Caco-2 (cell line): ENCODE results near the gene RBM47. TPM values are rescaled to one million over a fixed set of nuclear protein-coding genes. Genes with fewer than 3 reads are reported as not detected.
"Not testable (repeated sequence)": the region's sequence is repeated elsewhere in the genome, so short reads cannot be mapped to it uniquely, and the experiment has no call there.

Experiments used
- BruUV-seq: library from RNA; stranded (reverse); fragments of 400-500 nt; replicated peaks from 2 replicates; lab custom pipeline; 2021; lab: Mats Ljungman, UMichigan
- CTCF ChIA-PET: fragments of 300-600 bp; sonication (Branson Sonifier 250); formaldehyde crosslinking; loops from one replicate; lab custom pipeline; 2022; ENCODE audit warnings: antibody characterized with exemption; lab: Charles Lee
- POLR2A ChIA-PET: fragments of 300-600 bp; sonication (Branson Sonifier 250); formaldehyde crosslinking; loops from one replicate; lab custom pipeline; 2022; ENCODE audit warnings: antibody characterized with exemption; lab: Charles Lee
- DNase-seq, 2 experiments: peaks; one replicate each; pipeline versions ENCODE4 v3.0.0 to v3.0.0-alpha.2; 2020 to 2022
- H3K27me3 ChIP-seq: replicated peaks from 2 replicates; pipeline ENCODE4 v1.6.0; 2011; ENCODE audit warnings: low read length; ENCODE audit not compliant: control insufficient read depth, insufficient read depth
- H3K36me3 ChIP-seq: 2 replicates; pipeline ENCODE4 v1.5.1; 2011; ENCODE audit warnings: low read length; ENCODE audit not compliant: control insufficient read depth, insufficient read depth
- H3K4me1 ChIP-seq: fragments of 250-450 bp; sonication (Bioruptor Pico); 2 replicates; pipeline ENCODE4 v1.5.1; 2020; ENCODE audit warnings: mild to moderate bottlenecking
- H3K4me3 ChIP-seq: 2 replicates; pipeline ENCODE4 v1.5.1; 2011; ENCODE audit warnings: low read depth, mild to moderate bottlenecking, control low read depth, low read length
- H3K9me3 ChIP-seq: fragments of 250-450 bp; sonication (Bioruptor Pico); 2 replicates; pipeline ENCODE4 v1.5.1; 2020; ENCODE audit warnings: mild to moderate bottlenecking, moderate library complexity
- H3K27ac Mint-ChIP-seq: one replicate; pipeline ENCODE4 v1.8.0; 2022; ENCODE audit warnings: mixed read lengths; ENCODE audit not compliant: unreplicated experiment
- H3K27me3 Mint-ChIP-seq: one replicate; pipeline ENCODE4 v1.8.0; 2022; ENCODE audit warnings: mixed read lengths; ENCODE audit not compliant: insufficient read depth, unreplicated experiment
- H3K36me3 Mint-ChIP-seq: one replicate; pipeline ENCODE4 v1.8.0; 2022; ENCODE audit warnings: mild to moderate bottlenecking, mixed read lengths; ENCODE audit not compliant: insufficient read depth, unreplicated experiment
- H3K4me1 Mint-ChIP-seq: one replicate; pipeline ENCODE4 v1.8.0; 2022; ENCODE audit warnings: low read depth, mixed read lengths; ENCODE audit not compliant: unreplicated experiment
- H3K4me3 Mint-ChIP-seq: one replicate; pipeline ENCODE4 v1.8.0; 2022; ENCODE audit warnings: mild to moderate bottlenecking, moderate library complexity, mixed read lengths; ENCODE audit not compliant: unreplicated experiment
- H3K9me3 Mint-ChIP-seq: one replicate; pipeline ENCODE4 v1.8.0; 2022; ENCODE audit warnings: mixed read lengths; ENCODE audit not compliant: unreplicated experiment
- intact Hi-C: fragments of 100-400 bp; cut with micrococcal nuclease; formaldehyde crosslinking; loops from one replicate; pipeline ENCODE4 v1.10.0; 2022; ENCODE audit not compliant: unreplicated experiment
- total RNA-seq: library from RNA; stranded (reverse); gene quantifications from 2 replicates; pipeline ENCODE4 v1.2.3, GENCODE V29; 2022
- TF ChIP-seq, protein P1 (sequence below), 2 experiments: fragments of 200-600 bp in 1 of 2; IDR thresholded peaks; 1 replicate in 1 of 2; 2 replicates in 1 of 2; pipeline versions ENCODE4 v1.5.1 to v1.8.0; 2011 to 2022; ENCODE audit warnings: antibody characterized with exemption in 1 of 2, control low read depth in 1 of 2, inconsistent platforms in 1 of 2, low read depth in 1 of 2, low read length in 1 of 2, mild to moderate bottlenecking in 1 of 2, moderate library complexity in 1 of 2; ENCODE audit not compliant: insufficient read depth in 1 of 2, severe bottlenecking in 1 of 2, unreplicated experiment in 1 of 2

RBM47 gene
- total RNA-seq, 1 experiment from 2014 or later, result 62.1 TPM

DNA sequence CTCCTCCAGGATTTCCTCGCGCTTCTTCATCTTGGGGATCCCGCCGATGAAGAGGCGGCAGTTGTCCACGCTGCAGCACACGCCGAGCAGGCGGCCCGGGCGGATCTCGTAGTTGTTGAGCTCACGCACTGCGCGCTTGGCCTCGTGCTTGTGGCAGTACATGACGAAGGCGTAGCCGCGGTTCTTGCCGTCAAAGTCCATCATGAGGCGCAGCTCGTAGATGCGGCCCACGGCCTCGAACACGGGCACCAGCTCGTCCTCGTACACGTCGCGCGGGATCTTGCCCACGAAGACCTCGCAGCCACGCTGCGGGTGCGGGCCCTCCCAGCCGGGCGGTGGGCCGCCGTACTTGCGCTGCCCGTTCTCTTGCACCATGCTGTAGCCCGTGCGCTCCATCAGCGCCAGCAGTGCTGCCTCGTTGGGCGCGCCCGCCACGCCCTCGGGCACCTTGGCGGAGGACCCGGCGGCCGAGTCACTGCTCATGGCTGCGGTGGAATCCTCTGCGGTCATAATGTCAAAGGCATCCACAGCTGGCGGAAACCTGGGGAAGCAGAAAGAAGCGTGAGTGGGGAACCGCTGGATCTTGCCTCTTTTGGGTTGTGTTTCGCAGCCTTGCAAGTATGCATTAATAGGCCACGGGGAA is 191.2 kb downstream of the RBM47 start:
- no peaks in the 10 kb centered on the region for H3K27me3 ChIP-seq
- no peaks in the 10 kb centered on the region for H3K9me3 ChIP-seq
- peaks cover 9% of the 10 kb centered on the region for H3K4me1 ChIP-seq
- Mint-ChIP-seq H3K27ac (no peak overlapping the region), H3K4me1 (no peaks in the 10 kb centered on the region), H3K9me3 (no peaks in the 10 kb centered on the region), H3K4me3 (no peak overlapping the region), H3K27me3 (no peaks in the 10 kb centered on the region), H3K36me3 (peaks cover 45% of the 10 kb centered on the region)
- no peak for DNase-seq
- peaks cover 5% of the 10 kb centered on the region for H3K36me3 ChIP-seq
- H3K4me3 ChIP-seq, result no peak overlapping the region
- TF ChIP-seq, protein P1, sequence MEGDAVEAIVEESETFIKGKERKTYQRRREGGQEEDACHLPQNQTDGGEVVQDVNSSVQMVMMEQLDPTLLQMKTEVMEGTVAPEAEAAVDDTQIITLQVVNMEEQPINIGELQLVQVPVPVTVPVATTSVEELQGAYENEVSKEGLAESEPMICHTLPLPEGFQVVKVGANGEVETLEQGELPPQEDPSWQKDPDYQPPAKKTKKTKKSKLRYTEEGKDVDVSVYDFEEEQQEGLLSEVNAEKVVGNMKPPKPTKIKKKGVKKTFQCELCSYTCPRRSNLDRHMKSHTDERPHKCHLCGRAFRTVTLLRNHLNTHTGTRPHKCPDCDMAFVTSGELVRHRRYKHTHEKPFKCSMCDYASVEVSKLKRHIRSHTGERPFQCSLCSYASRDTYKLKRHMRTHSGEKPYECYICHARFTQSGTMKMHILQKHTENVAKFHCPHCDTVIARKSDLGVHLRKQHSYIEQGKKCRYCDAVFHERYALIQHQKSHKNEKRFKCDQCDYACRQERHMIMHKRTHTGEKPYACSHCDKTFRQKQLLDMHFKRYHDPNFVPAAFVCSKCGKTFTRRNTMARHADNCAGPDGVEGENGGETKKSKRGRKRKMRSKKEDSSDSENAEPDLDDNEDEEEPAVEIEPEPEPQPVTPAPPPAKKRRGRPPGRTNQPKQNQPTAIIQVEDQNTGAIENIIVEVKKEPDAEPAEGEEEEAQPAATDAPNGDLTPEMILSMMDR (IDR thresholded peaks at IDR 0.05; ENCODE audit: insufficient read depth in 1 of 2, low read depth in 1 of 2, low read length in 1 of 2, severe bottlenecking in 1 of 2, unreplicated experiment in 1 of 2), result no peak
- no TSS peak for BruUV-seq
- POLR2A ChIA-PET, result no interaction called here
- intact Hi-C loops, result no loop called here
- CTCF ChIA-PET, result no interaction called here

DNA sequence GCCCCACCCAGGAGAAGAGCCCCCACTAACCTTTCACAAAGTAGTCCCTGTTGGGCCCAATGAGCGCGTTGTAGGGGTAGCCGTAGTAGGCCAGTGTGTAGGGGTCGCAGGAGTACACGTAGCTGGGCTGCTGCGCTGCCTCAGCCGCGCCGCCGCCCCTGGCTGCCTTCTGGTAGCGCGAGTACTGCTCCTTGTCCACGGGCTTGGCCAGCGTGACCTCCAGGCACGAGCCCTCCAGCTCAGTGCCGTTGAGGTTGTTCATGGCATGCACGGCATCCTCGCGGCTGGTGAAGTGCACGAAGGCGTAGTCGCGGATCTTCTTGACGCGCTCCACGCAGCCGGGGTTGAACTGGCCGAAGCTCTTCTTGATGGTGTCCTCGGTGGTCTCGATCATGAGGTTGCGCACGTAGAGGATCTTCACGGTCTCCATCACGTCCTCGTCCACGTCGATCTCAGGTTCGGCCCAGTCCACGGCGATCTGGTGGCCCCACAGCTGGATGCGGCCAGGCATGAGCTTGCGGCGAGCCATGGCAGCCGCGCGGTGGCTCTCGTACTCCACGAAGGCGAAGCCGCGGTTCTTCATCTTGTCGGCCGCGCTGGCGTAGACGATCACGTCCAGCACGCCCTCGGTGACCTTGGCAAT is 191.8 kb downstream of the RBM47 start:
- Mint-ChIP-seq H3K4me3 (no peak overlapping the region), H3K4me1 (no peaks in the 10 kb centered on the region), H3K27ac (no peak overlapping the region), H3K27me3 (no peaks in the 10 kb centered on the region), H3K36me3 (peaks cover 51% of the 10 kb centered on the region), H3K9me3 (no peaks in the 10 kb centered on the region)
- intact Hi-C loops, result no loop called here
- no peak for DNase-seq
- ChIA-PET POLR2A (no interaction called here), CTCF (no interaction called here)
- Histone ChIP-seq H3K36me3 (peaks cover 5% of the 10 kb centered on the region), H3K4me3 (no peak overlapping the region), H3K4me1 (peaks cover 9% of the 10 kb centered on the region), H3K9me3 (no peaks in the 10 kb centered on the region), H3K27me3 (no peaks in the 10 kb centered on the region)
- TF ChIP-seq, protein P1 (IDR thresholded peaks at IDR 0.05; ENCODE audit: insufficient read depth in 1 of 2, low read depth in 1 of 2, low read length in 1 of 2, severe bottlenecking in 1 of 2, unreplicated experiment in 1 of 2), result no peak
- no TSS peak for BruUV-seq

DNA sequence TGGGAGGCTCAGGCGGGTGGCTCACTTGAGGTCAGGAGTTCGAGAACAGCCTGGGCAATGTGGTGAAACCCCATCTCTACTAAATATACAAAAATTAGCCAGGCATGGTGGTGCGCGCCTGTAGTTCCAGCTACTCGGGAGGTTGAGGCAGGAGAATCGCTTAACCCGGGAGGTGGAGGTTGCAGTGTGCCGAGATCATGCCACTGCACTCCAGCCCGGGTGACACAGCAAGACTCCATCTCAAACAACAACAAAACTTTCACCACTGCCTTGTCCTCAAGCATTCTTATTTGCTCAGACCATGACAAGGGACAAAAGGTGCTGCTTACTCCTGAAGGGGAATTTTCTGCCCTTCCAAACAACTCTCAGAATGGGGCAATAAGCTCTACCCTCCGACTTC is 194.4 kb downstream of the RBM47 start:
- BruUV-seq, result not testable (repeated sequence)
- H3K36me3 Mint-ChIP-seq, result peaks cover 76% of the 10 kb centered on the region

More for the DNA sequence above, 194.4 kb downstream of the RBM47 start:
- H3K4me3 Mint-ChIP-seq, intact Hi-C loops, H3K27me3 Mint-ChIP-seq, H3K9me3 ChIP-seq, H3K4me3 ChIP-seq, H3K4me1 ChIP-seq, H3K36me3 ChIP-seq, H3K27ac Mint-ChIP-seq, H3K4me1 Mint-ChIP-seq, H3K27me3 ChIP-seq, DNase-seq, POLR2A ChIA-PET, H3K9me3 Mint-ChIP-seq, CTCF ChIA-PET: not testable (repeated sequence)
